K562 (cell line): Measurements from ENCODE around the gene BID. TPM values are rescaled to one million over a fixed set of nuclear protein-coding genes. Genes with fewer than 3 reads are reported as not detected.

Source experiments
- ATAC-seq: fragments of 200-7000 bp; cut with Tn5 transposase; 3 replicates; pipeline ENCODE4 v1.9.1; 2020; ENCODE audit warnings: moderate library complexity
- BruUV-seq: library from RNA; stranded (reverse); fragments of 400-500 nt; replicated peaks from 2 replicates; lab custom pipeline; 2021; lab: Mats Ljungman, UMichigan
- CTCF ChIA-PET: fragments of 300-600 bp; formaldehyde crosslinking; extraction: SDS; loops from one replicate; lab custom pipeline; 2021; ENCODE audit warnings: low intra/inter-chr PET ratio; lab: Yijun Ruan, JAX
- POLR2A ChIA-PET: fragments of 300-600, 350-650 bp; sonication (Branson Sonifier 250); formaldehyde crosslinking; extraction: SDS; loops from one replicate; lab custom pipeline; 2021; ENCODE audit warnings: antibody characterized with exemption, inconsistent platforms; lab: Yijun Ruan, JAX
- DNase-seq, 4 experiments: peaks; one replicate each; pipeline versions ENCODE4 v3.0.0 to v3.0.0-alpha.2; 2011 to 2018; ENCODE audit warnings: low spot score in 3 of 4, mixed read lengths in 3 of 4; ENCODE audit errors: extremely low read depth in 1 of 4
- FAIRE-seq: peaks from 2 replicates; lab custom pipeline; 2011; peaks lifted over from hg19 to GRCh38; lab: Jason Lieb, UNC
- H2AFZ ChIP-seq: 2 replicates; pipeline ENCODE4 v1.6.0; 2011; ENCODE audit warnings: low read depth, low read length, control low read depth, inconsistent platforms
- H3K27ac ChIP-seq: fragments of 200-600 bp; 3 replicates; pipeline ENCODE4 v1.8.0; 2011; ENCODE audit warnings: low read depth, mild to moderate bottlenecking, control low read depth, inconsistent platforms, low read length, moderate library complexity, mixed read lengths; ENCODE audit errors: extremely low read depth
- H3K27me3 ChIP-seq, 2 experiments: fragments of 300-600 bp in 1 of 2; 2 replicates in 1 of 2; 3 replicates in 1 of 2; pipeline versions ENCODE4 v1.6.0 to v1.8.0; 2011; ENCODE audit warnings: inconsistent platforms in 2 of 2, low read length in 2 of 2, mild to moderate bottlenecking in 1 of 2, mixed read lengths in 1 of 2, moderate library complexity in 1 of 2; ENCODE audit not compliant: control insufficient read depth in 2 of 2, insufficient read depth in 2 of 2
- H3K36me3 ChIP-seq: fragments of 300-600 bp; 3 replicates; pipeline ENCODE4 v1.8.0; 2011; ENCODE audit warnings: mild to moderate bottlenecking, low read length, inconsistent platforms; ENCODE audit not compliant: control insufficient read depth, insufficient read depth
- H3K4me1 ChIP-seq, 2 experiments: fragments of 200-600 bp in 1 of 2; replicated peaks in 1 of 2; 2 replicates in 1 of 2; 3 replicates in 1 of 2; pipeline versions ENCODE4 v1.5.1 to v1.8.0; 2011; ENCODE audit warnings: inconsistent platforms in 2 of 2, low read length in 2 of 2, mild to moderate bottlenecking in 1 of 2, mixed read lengths in 1 of 2, moderate library complexity in 1 of 2; ENCODE audit not compliant: control insufficient read depth in 2 of 2, insufficient read depth in 2 of 2
- H3K4me2 ChIP-seq: 2 replicates; pipeline ENCODE4 v1.6.1; 2011; ENCODE audit warnings: low read length, control low read depth, inconsistent platforms, mixed read lengths; ENCODE audit not compliant: insufficient read depth
- H3K4me3 ChIP-seq: fragments of 200-600 bp; sonication (generic), shearing (Covaris generic); 2 replicates; pipeline ENCODE4 v1.5.1; 2016; ENCODE audit warnings: control low read depth, inconsistent platforms
- H3K79me2 ChIP-seq: fragments of 200-600 bp; 3 replicates; pipeline ENCODE4 v1.8.0; 2011; ENCODE audit warnings: low read length, inconsistent platforms; ENCODE audit not compliant: control insufficient read depth, insufficient read depth
- H3K9ac ChIP-seq, 2 experiments: 2 replicates each; pipeline versions ENCODE4 v1.6.0 to v1.6.1; 2011; ENCODE audit warnings: low read depth in 2 of 2, low read length in 2 of 2, control low read depth in 1 of 2, inconsistent platforms in 1 of 2, mild to moderate bottlenecking in 1 of 2, mixed read lengths in 1 of 2; ENCODE audit not compliant: insufficient read depth in 1 of 2
- H3K9me1 ChIP-seq: one replicate; pipeline ENCODE4 v1.6.0; 2011; ENCODE audit warnings: inconsistent platforms, mild to moderate bottlenecking, low read length, moderate library complexity; ENCODE audit not compliant: control insufficient read depth, insufficient read depth
- H3K9me3 ChIP-seq: replicated peaks from 2 replicates; pipeline ENCODE4 v1.5.1; 2011; ENCODE audit warnings: low read depth, low read length, inconsistent platforms; ENCODE audit not compliant: control insufficient read depth, insufficient read depth
- H4K20me1 ChIP-seq: replicated peaks from 2 replicates; pipeline ENCODE4 v1.6.1; 2011; ENCODE audit warnings: low read length, inconsistent platforms, mixed read lengths; ENCODE audit not compliant: control insufficient read depth, insufficient read depth
- CUX1 ChIP-seq: fragments of 200-800 bp; sonication (Bioruptor generic); IDR thresholded peaks from 2 replicates; pipeline ENCODE4 v1.6.1; 2016; ENCODE audit warnings: missing genetic modification characterization, missing compliant biosample characterization
- MLX ChIP-seq, 2 experiments: fragments of 450-650 bp in 1 of 2; sonication (generic) in 1 of 2; formaldehyde crosslinking; conservative IDR thresholded peaks; 2 replicates each; pipeline versions ENCODE4 v1.4.0 to v1.8.1; 2020 to 2022; ENCODE audit warnings: mild to moderate bottlenecking in 1 of 2, missing genetic modification reagents in 1 of 2
- NCOR1 ChIP-seq: fragments of 450-650 bp; IDR thresholded peaks from 2 replicates; pipeline ENCODE4 v1.6.1; 2016; ENCODE audit warnings: mild to moderate bottlenecking, moderate library complexity
- POLR3A ChIP-seq: IDR thresholded peaks from 2 replicates; pipeline ENCODE4 v1.6.1; 2011; ENCODE audit warnings: borderline replicate concordance, mild to moderate bottlenecking, moderate library complexity; ENCODE audit not compliant: insufficient read length, insufficient read depth; ENCODE audit errors: extremely low read depth
- SIRT6 ChIP-seq: IDR thresholded peaks from one replicate; pipeline ENCODE4 v1.6.1; 2012; ENCODE audit warnings: low read depth, mild to moderate bottlenecking, control low read depth, inconsistent platforms, low read length, moderate library complexity
- TGIF2 ChIP-seq: sonication (generic); formaldehyde crosslinking; IDR thresholded peaks from 2 replicates; pipeline ENCODE4 v1.8.1; 2022; ENCODE audit warnings: mild to moderate bottlenecking, missing genetic modification reagents, moderate library complexity
- ZNF280B ChIP-seq: fragments of 250-450 bp; sonication (Bioruptor Pico); IDR thresholded peaks from 2 replicates; pipeline ENCODE4 v1.5.1; 2021; ENCODE audit warnings: mild to moderate bottlenecking
- WGBS: fragments of 100-300 bp; shearing (Covaris generic); methylation state at CpG from one replicate; pipeline ENCODE4 v1.1.6; 2016; ENCODE audit warnings: low coverage, mixed read lengths; ENCODE audit not compliant: insufficient coverage; ENCODE audit errors: missing lambda C conversion rate; 5-methylcytosine and 5-hydroxymethylcytosine counted together
- in situ Hi-C: fragments of 300-500 bp; cut with MboI; formaldehyde crosslinking; loops from 4 replicates; pipeline ENCODE4 v1.15.0; 2018; ENCODE audit warnings: inconsistent platforms, mixed read lengths
- intact Hi-C: fragments of 100-400 bp; cut with micrococcal nuclease; formaldehyde crosslinking; loops from 2 replicates; pipeline ENCODE4 v1.14.2; 2022
- polyA plus RNA-seq, 8 experiments: library from polyadenylated mRNA; depleted of rRNA in 4 of 8; stranded (reverse) in 5 of 8; unstranded in 3 of 8; fragments of >200 nt; fragmentation: Nextera tagmentation in 2 of 8; fragmentation: Illumina TruSeq in 1 of 8; extraction: Ambion mirVana in 2 of 8; extraction: Trizol in 1 of 8; gene quantifications; 2 replicates each; pipeline versions ENCODE4 v1.2.1 to v1.2.3, GENCODE V29; 2011 to 2014; ENCODE audit warnings: inconsistent platforms in 1 of 8, missing spikeins in 1 of 8
- total RNA-seq, 7 experiments: library from RNA; depleted of rRNA in 6 of 7; stranded (reverse); fragments of >200 nt in 6 of 7; fragmentation: Illumina TruSeq in 2 of 7; extraction: Trizol in 2 of 7; gene quantifications; 2 replicates each; pipeline versions ENCODE4 v1.2.1 to v1.2.3, GENCODE V29; 2011 to 2021; ENCODE audit warnings: low replicate concordance in 1 of 7

Gene BID
- total and polyA plus RNA-seq, 9 of the 15 experiments (the other 6 are each of a cell fraction or from before 2014, with no cell fraction given), result 5.2 to 209 (median 63.7) TPM

GRCh38 chr22:17710023-17710422 is 64.2 kb downstream of the BID start:
- H3K4me1 ChIP-seq, result 0 out of 5 replicates have a peak, but pooled peaks cover 0 to 3% of the 10 kb centered on the region in 2 experiments
- no peak overlapping the region for H3K27ac ChIP-seq
- no peaks in the 10 kb centered on the region for H3K79me2 ChIP-seq
- 87% methylated on average over 5 of the region's 5 CpGs for WGBS
- no peak for TF ChIP-seq ZNF280B (CRISPR knock-in tag)
- no peak for TF ChIP-seq NCOR1
- no peak for TF ChIP-seq CUX1
- no peak for TF ChIP-seq MLX (CRISPR knock-in tag; conservative IDR thresholded peaks at IDR 0.05)
- no peak for TF ChIP-seq TGIF2 (CRISPR knock-in tag)
- no peak for TF ChIP-seq SIRT6
- no peak for TF ChIP-seq POLR3A
- H2AFZ ChIP-seq, result no peak overlapping the region
- POLR2A ChIA-PET, result interaction anchor here (0.7 to 2.1 kb wide), 4 partner anchors 9 to 70 kb away, joined by 3 to 6 read pairs (median 4); no protein-coding TSS in a partner anchor
- no peaks in the 10 kb centered on the region for H4K20me1 ChIP-seq
- H3K9me3 ChIP-seq, result no peaks in the 10 kb centered on the region
- H3K36me3 ChIP-seq, result peaks cover 28% of the 10 kb centered on the region; the same call in 2 of the 3 replicates
- H3K4me2 ChIP-seq, result no peak overlapping the region
- H3K9me1 ChIP-seq, result no peaks in the 10 kb centered on the region
- DNase-seq (no peak), FAIRE-seq (no peak), ATAC-seq (no peak)
- intact Hi-C loops, result no loop called here
- CTCF ChIA-PET, result no interaction called here
- H3K4me3 ChIP-seq, result no peak overlapping the region
- no peak overlapping the region for H3K9ac ChIP-seq
- H3K27me3 ChIP-seq, result no peaks in the 10 kb centered on the region
- no TSS peak for BruUV-seq
- in situ Hi-C loops, result no loop called here
